SU-DHL-6 (cell line): ENCODE results near the gene HYDIN.
"Not testable (repeated sequence)": the region's sequence is repeated elsewhere in the genome, so short reads cannot be mapped to it uniquely, and the experiment has no call there.

ENCODE experiments used
- EZH2phosphoT487 ChIP-seq: fragments of 200-600 bp; sonication (generic), shearing (Covaris generic); conservative IDR thresholded peaks from 2 replicates; pipeline ENCODE4 v1.6.1; 2018; ENCODE audit warnings: mild to moderate bottlenecking, antibody characterized with exemption, low read length, moderate library complexity, mixed read lengths
- TF ChIP-seq, protein P1 (sequence below): fragments of 200-600 bp; sonication (generic); IDR thresholded peaks from one replicate; pipeline ENCODE4 v1.5.1; 2017; ENCODE audit warnings: antibody characterized with exemption, mild to moderate bottlenecking, low read length, moderate library complexity; ENCODE audit not compliant: insufficient read depth, poor library complexity, severe bottlenecking

GRCh38 chr16:70960169-70960568 is 270.4 kb downstream of the HYDIN start:
- TF ChIP-seq, protein P1, sequence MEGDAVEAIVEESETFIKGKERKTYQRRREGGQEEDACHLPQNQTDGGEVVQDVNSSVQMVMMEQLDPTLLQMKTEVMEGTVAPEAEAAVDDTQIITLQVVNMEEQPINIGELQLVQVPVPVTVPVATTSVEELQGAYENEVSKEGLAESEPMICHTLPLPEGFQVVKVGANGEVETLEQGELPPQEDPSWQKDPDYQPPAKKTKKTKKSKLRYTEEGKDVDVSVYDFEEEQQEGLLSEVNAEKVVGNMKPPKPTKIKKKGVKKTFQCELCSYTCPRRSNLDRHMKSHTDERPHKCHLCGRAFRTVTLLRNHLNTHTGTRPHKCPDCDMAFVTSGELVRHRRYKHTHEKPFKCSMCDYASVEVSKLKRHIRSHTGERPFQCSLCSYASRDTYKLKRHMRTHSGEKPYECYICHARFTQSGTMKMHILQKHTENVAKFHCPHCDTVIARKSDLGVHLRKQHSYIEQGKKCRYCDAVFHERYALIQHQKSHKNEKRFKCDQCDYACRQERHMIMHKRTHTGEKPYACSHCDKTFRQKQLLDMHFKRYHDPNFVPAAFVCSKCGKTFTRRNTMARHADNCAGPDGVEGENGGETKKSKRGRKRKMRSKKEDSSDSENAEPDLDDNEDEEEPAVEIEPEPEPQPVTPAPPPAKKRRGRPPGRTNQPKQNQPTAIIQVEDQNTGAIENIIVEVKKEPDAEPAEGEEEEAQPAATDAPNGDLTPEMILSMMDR = not testable (repeated sequence)
- TF ChIP-seq EZH2phosphoT487 = not testable (repeated sequence)
